ENCODE data around the gene NAA25.
"Not testable (repeated sequence)": the region's sequence is repeated elsewhere in the genome, so short reads cannot be mapped to it uniquely, and the experiment has no call there.

Gene NAA25

GRCh38 chr12:112061137-112061536, 47.4 kb downstream of the NAA25 start:
- DNase-seq (ENCODE audit: low read depth in 3 of 3) = no peak

DNA sequence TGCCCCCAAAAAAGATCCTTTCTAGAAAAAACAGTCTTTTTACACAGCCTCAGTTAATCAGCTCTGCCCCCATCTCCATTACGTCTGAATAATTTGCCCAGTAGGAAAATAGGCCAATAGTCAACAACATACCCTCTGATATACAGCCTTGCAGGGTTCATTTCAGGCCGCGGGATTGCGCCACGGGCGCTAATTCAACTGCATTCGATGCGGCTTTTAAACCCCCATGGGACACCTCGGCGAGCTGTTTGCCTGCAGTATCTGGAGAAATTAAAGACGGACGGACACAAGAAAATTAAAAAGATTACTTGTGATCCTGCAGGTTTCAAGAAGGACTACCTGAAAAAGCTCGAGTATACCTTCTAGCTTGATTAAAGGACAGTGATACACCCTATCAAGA, 59.2 kb downstream of the NAA25 start:
- DNase-seq (ENCODE audit: low read depth in 3 of 3) = no peak

DNA sequence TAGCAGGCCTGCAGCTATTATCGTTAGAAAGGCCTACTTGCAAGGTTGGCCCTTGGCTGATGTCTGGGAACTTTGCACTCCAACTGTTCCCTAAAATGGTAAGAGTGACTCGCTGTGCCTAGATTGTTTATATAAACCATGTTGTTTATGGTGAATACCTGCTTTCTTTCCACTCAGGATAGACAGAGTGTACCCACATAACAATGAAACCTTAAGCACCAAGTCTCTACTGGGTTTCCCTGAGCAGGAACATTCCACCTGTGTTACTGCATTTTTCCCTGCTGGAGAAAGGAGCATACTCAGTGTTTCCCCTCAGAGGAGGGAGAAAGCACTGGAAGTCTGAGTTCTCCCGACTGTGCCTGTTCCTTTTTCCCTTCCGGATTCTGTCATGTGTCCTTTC, 62.6 kb downstream of the NAA25 start:
- DNase-seq (ENCODE audit: low read depth in 3 of 3) = no peak

DNA sequence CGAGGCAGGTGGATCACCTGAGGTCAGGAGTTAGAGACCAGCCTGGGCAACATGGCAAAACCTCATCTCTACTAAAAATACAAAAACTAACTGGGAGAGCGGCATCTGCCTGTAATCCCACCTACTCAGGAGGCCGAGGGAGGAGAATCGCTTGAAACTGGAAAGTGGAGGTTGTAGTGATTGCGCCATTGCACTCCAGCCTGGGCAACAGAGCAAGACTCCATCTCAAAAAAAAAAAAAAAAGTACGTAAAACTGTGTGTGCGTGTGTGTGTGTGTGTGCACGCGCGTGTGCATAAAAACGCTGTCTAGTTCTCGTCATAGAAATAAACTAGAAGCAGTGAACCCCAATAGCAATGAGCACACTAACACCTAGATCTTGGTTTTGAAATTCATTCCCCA, 72.0 kb downstream of the NAA25 start:
- DNase-seq (ENCODE audit: low read depth in 3 of 3) = not testable (repeated sequence)

DNA sequence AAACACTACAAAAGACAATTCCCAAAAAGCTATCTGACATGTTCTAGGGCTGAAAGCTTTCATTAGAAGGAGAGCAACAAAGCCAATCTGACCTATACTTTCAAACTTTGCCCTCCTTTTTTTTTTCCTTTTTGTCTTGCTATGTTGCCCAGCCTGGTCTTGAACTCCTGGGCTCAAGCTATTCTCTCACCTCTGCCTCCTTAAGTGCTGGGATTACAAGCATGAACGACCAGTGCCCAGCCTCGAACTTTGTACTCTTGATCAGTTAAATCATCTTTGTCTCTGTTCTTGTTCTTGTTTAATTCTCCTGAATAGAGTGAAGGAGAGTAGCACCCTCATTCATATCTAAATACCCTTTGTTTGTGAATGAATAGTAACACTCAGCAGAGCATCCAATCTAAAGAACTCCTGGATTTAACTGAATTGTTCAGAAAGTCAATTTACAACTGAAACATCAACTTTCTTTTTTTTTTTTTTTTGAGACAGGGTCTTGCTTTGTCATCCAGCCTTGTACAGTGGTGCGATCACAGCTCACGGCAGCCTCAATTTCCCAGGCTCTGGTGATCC, 73.3 kb downstream of the NAA25 start:
- DNase-seq (ENCODE audit: low read depth in 3 of 3) = no peak

DNA sequence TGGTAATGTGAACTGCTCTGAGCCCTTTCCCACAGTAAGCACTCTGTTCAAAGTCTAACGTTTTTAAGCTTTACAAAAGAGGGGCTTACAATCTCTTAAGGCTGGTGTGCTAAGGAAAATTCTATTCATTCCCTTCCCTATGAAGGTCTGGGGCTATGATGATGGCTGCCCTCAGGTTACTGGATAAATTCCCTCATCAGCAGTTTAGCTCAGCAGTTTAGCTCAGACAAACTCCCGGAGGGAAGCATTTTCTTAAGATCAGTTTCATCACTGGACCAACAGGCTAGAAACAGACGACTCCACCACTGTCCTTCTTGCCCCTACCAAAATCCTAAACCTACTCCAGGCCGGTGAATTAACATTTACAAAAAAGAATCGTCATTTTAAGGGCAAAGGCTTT, 76.3 kb downstream of the NAA25 start:
- no peak for DNase-seq (ENCODE audit: low read depth in 3 of 3)

- no peak for DNase-seq (ENCODE audit: low read depth in 3 of 3)
Observed at GRCh38 chr12:112031472-112031871, 77.1 kb downstream of the NAA25 start.

GRCh38 chr12:112029301-112029700, 79.3 kb downstream of the NAA25 start:
- DNase-seq (ENCODE audit: low read depth in 3 of 3) = no peak

DNA sequence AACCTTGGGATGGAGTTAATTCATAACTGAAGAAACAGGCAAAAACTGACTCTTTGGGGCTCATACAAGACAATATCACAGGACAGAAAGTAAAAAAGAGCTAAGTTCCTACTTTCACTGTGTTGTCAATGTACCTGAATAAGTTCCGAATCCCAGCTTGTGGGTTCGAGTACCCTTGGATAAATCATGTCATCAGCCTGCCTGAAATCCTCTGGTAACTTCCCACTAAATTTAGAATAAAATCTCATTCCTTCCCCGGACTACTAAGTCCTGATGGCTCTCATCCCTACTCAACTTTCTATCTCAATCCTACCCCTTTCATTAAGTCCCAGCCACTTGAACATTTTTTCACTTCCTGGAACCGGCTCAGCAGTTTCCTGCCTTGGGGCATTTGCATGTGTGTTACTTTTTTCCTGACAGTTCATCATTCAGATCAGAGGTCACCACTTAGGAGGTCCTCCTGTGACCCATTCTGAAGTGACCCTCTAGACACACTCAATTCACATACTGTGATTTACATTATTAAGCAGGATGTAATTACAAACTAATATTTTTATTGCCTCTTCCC, 82.7 kb downstream of the NAA25 start:
- DNase-seq (ENCODE audit: low read depth in 3 of 3) = no peak

- DNase-seq (ENCODE audit: low read depth in 3 of 3) = no peak
Observed at GRCh38 chr12:112023759-112024396, 84.7 kb downstream of the NAA25 start.

DNA sequence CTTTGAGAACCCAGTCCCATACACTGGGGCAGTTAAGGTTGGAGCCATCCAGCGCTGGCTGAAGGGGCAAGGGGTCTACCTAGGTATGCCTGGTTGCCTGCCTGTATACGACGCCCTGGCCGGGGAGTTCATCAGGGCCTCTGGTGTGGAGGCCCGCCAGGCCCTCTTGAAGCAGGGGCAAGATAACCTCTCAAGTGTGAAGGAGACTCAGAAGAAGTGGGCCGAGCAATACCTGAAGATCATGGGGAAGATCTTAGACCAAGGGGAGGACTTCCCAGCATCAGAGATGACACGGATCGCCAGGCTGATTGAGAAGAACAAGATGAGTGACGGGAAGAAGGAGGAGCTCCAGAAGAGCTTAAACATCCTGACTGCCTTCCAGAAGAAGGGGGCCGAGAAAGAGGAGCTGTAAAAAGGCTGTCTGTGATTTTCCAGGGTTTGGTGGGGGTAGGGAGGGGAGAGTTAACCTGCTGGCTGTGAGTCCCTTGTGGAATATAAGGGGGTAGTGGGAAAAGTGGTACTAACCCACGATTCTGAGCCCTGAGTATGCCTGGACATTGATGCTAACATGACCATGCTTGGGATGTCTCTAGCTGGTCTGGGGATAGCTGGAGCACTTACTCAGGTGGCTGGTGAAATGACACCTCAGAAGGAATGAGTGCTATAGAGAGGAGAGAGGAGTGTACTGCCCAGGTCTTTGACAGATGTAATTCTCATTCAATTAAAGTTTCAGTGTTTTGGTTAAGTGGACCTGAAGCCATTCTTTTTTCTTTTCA, 86.2 kb downstream of the NAA25 start:
- no peak for DNase-seq (ENCODE audit: low read depth in 3 of 3)

DNA sequence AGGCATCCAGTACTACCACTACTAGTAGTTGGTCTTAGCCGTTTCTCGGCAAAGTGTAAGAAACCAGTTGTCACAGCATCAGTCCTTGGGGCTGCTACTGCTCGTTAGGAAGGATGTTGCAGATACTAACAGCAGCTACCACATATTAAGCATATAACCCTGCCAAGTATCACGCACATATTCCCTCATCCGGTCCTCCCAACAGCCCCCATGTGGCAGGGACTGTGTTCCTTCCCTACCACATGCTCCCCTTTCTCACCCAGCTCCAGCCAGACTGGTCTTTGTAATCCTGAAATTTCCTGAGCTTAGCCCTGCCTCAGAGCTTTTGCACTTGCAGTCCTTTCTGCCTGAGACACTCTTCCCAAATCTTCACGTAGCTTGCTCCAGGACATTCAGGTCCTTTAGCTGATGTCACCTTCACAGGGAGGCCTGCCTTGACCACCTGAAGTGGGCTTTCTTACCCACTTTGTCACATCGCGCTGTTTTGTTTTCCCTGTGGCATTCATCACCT, 87.6 kb downstream of the NAA25 start:
- DNase-seq (ENCODE audit: low read depth in 3 of 3) = no peak

GRCh38 chr12:112018571-112019237, 89.9 kb downstream of the NAA25 start:
- DNase-seq (ENCODE audit: low read depth in 3 of 3) = no peak

- no peak for DNase-seq (ENCODE audit: low read depth in 3 of 3)
Observed at GRCh38 chr12:112017041-112017440, 91.5 kb downstream of the NAA25 start.

- DNase-seq (ENCODE audit: low read depth in 3 of 3) = no peak
Observed at GRCh38 chr12:112015938-112016337, 92.6 kb downstream of the NAA25 start.

- peak; percentile 31 to 56 (median 47) for DNase-seq (ENCODE audit: low read depth in 3 of 3)
Observed at GRCh38 chr12:112013601-112014402, 94.8 kb downstream of the NAA25 start.

DNA sequence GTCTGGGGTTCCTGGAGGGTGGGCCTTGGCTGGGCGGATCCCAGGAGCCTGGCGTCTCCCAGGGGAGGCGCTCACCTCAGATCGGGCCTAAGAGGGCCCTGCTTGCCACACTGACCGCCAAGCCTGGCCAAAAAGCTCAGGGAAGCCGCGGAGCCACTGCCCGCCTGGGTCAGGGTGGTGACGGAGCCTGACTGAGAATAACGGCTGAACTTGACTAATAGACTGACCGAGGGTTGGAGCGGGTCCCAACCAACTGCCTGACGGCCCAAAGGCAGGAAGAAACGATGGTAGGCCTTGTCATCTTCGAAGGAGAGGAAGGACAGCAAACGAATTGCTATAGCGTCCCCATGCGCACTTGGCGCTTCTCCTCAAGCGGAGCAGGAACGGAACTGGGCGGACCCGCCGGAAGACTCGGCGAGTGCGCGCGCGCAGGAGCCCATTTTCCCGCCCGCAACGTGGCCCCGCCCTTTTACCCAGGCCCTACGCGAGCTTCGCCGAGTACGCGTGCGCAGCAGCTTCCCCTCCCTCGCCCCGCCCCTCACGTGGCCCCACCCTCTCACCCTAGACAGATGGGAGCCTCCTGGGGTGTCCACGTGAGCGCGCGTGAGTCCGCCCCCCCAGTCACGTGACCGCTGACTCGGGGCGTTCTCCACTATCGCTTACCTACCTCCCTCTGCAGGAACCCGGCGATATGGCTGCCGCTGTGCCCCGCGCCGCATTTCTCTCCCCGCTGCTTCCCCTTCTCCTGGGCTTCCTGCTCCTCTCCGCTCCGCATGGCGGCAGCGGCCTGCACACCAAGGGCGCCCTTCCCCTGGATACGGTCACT, 95.6 kb downstream of the NAA25 start, which contains the start of the genes ERP29 and TMEM116:
ERP29 (plus strand) TSS at position 652 of the 826 bp plus-strand sequence; CDS start at position 692, 40 bp downstream.
TMEM116 (minus strand) TSS at position 391 of the 826 bp plus-strand sequence. CDS start 7,895 bp downstream, outside the sequence.
- peak; percentile 100 for DNase-seq (ENCODE audit: low read depth in 3 of 3)

DNA sequence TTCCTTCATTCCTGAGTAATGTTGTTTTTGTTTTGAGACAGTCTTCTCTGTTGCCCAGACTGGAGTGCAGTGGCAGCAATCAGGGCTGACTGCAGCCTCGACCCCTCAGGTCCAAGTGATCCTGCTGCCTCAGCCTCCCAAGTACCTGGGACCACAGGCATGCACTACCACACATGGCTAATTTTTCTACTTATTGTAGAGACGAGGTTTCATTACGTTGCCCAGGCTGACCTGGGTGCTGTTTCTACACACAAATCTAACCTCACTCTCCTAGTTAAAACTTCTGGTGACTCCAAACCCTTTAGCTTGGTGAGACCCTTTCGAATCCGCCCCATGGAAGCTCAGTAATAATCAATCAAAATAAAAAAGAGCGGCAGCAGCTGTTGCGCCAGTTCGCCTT, 96.9 kb downstream of the NAA25 start:
- DNase-seq (ENCODE audit: low read depth in 3 of 3) = no peak

GRCh38 chr12:112010415-112011344, 97.9 kb downstream of the NAA25 start:
- DNase-seq (ENCODE audit: low read depth in 3 of 3) = no peak

All from stimulated activated CD4-positive, alpha-beta T cell treated with anti-CD3 and anti-CD28 coated beads, TNF-alpha, amount 100 ng/mL, for 4 hours (primary cell).